HPDE6-E6E7 (cell line): Measurements from ENCODE around the gene SPDEF.
A peak's percentile ranks its signal among the peaks of the same experiment; 100 is the strongest.

ENCODE experiments used
- DNase-seq: peaks from one replicate; pipeline ENCODE4 v3.0.0; 2011; ENCODE audit warnings: missing footprints; ENCODE audit errors: extremely low spot score

SPDEF gene

DNA sequence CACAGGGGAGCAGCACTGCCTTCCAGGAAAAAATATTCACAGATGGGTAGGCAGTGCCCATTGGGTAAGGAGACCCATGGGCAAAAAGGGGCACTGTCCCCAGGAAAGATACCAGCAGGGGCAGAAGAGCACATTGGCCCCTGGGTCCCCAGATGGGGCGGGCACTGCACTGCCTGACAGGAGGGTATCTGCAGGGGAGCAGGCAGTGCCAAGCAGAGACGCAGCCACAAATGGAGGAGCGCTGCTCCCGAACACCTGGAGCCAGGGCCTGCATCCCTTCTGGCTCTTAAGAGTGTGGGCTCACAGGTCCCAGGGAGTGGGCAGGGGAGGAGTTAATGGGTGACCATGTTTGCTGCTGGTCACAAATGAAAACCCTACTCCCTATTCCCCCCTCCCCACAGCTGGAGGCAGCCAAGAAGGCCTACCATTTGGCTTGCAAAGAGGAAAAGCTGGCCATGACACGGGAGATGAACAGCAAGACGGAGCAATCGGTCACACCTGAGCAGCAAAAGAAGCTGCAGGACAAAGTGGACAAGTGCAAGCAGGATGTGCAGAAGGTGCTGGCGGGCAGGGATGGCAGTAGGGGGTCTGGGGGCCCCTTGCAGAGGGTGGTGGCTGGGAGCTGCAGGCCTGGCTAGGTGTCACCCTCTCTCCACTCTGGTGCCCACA lies 27.0 kb downstream of the SPDEF start:
- no peak for DNase-seq

DNA sequence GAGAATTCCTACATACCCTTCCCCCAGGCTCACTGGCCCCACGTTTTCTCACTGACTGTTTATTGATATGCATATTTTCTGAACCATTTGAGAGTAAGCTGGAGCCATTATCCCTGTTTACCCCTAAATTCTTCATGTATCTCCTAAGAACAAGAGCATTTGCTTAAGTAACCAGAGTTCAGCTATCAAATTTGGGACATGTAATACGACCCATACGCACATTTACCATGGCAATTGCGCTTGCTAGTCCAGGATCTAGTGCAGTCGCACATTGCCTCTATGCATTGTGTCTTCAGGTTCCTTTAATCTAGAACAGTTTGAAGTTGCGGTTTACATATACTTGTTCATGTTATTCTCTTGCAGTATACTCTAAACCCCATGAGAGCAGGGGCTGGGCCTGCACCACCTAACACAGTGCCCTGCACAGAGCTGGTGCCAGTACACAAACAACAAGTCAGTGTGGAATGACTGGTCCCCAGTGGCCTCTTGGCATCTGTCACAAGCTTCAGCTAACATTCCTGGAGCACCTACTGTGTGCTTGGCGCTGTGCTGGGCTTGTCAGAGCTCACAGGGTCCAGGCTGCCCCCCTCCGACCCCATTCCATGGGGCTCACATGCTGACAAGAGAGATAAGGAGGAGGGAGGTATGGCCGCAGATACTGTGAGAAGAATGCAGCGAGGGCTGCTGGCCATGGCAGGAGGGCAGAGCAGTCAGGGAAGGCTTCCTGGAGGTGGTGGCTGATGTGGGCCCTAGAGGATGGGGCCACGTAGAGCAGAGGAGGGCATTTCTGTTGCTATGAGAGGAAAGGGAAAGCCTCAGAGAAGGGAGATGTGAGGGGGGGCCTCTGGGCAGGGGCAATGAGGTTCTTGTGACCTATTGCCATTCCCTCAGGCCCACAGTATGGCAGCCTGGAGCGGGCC lies 28.1 kb downstream of the SPDEF start:
- DNase-seq: no peak

DNA sequence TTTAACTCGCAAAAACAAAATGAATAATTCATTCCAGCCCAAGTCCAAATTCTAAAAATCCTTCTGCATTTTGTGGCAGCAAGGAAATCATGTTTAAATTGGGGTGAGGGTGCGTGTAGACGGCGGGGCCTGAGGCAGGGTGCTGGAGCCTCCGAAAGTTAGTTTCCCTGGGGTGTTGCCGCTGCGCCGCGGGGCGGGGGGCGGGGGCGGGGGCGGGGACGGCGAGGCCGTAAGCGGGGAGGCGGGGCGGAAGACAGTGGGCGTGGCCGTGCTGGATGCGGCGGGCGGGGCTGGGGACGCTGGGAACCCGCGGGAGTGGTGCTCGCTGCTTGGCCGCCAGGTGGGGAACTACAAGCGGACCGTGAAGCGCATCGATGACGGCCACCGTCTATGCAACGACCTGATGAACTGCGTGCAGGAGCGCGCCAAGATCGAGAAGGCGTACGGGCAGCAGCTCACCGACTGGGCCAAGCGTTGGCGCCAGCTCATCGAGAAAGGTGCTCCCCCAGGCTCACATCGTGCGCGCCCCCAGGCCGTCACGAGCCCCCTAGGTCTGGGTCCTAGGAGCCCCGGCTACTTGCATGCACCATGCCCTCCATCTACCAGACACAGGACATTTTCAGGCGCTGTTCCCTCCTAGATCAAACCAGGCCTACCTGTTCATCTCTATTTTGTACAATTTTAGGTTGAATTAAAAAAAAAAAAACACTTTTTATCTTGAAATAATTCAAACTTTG lies 29.0 kb downstream of the SPDEF start:
- DNase-seq: peak; percentile 93

DNA sequence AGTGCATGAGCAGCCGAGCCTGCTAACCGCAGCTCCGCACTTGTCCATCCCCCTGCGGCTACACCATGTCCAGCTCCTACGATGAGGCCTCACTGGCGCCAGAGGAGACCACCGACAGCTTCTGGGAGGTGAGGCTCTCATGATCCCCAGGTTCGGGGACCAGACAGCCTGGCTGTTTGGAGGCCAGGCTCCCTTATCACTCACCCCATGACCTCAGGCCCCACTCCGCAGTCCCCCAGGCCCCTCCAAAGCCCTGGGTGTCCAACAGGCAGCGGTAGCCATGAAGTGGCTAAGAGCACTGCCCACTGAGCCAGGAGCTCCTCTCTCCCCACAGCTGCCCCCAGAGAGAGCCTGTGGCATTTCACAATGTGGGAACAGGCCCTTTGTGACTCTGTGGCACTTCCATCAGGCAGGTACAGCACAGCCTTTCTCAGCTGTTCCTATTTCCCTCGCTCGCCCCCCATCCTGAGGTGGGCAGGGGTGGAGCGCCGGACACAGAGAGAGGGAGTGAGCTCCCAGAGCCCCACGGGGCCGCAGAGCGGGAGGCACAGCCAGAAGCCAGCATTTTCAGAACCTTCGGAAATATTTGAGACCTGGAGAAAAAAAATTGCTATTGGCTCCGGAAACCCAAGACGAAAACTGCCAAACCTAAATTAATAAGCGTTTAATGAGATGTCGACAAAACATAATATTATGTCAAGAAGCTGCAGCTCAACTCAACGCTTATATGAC lies 29.7 kb downstream of the SPDEF start:
- DNase-seq: no peak

DNA sequence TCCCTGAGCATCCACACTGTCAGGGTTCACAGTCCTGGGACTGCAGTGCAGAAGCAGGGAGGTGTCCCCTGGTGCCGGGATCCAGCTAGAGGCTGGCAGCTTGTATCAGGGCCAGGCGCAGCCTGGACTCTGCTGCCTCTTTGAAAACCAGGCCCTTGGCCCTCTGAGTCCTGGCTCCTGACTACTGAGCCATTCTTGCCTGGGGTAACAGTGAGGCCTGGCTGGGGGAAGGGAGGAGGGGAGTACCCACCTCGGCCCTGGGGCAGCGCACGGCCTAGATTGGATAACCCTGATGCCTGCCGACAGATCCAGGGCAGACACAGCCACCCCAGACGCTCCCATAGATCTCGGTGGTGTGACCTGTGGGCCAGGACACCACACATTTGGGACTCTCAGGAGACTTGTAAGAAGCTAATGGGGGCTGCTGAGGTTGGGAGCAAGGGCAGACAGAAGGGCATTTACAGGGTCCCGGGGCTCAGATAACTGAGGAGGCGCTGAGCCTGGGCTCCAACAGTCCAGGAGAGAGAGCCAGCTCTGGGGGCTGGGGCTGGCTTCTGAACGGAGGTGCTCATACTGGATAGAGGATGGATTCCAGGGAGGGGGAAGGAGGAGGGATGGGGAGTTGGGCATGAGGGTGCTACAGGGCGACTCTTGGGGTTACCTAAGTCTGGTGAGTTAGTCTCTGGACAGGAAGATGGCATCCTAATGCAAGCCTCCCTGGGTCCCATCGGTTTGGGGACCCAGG lies 30.5 kb downstream of the SPDEF start:
- no peak for DNase-seq

DNA sequence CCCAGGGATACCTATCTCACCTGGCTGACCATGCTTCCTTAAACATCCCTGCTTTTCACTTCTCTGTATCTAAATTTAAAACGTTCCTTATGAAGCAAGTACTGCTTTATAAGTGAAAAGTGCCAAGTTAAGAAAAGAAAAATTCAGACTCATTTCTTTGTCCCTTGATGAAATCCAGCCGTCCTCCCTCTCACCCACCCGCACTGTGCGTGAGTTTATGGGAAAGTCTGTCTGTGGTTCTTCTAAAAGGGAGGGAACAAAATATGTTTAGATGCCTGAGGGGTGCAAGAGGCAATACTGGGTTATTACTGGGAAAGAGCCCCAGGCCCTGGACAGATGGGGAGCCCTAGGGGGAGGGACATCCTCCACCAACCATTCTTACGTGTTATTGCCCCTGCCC lies 31.2 kb downstream of the SPDEF start:
- no peak for DNase-seq

DNA sequence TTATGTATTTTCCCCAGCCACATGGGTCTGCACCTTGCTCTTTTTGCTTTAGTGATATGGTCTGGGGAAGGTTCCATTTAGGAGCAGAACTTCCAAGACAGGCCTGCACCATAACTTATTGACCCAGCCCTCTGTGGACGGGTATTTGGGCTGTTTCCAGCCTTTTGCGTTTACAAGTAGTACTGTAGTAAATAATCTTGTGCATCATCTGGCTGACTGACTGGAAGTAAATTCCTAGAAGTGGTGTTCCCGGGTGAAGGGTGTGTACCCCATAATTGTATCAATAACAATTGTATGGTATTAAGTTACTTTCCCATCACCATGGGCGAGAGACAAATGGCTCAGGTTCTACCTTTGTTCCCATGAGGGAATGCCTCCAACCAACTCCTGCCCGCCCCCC lies 31.6 kb downstream of the SPDEF start:
- no peak for DNase-seq

DNA sequence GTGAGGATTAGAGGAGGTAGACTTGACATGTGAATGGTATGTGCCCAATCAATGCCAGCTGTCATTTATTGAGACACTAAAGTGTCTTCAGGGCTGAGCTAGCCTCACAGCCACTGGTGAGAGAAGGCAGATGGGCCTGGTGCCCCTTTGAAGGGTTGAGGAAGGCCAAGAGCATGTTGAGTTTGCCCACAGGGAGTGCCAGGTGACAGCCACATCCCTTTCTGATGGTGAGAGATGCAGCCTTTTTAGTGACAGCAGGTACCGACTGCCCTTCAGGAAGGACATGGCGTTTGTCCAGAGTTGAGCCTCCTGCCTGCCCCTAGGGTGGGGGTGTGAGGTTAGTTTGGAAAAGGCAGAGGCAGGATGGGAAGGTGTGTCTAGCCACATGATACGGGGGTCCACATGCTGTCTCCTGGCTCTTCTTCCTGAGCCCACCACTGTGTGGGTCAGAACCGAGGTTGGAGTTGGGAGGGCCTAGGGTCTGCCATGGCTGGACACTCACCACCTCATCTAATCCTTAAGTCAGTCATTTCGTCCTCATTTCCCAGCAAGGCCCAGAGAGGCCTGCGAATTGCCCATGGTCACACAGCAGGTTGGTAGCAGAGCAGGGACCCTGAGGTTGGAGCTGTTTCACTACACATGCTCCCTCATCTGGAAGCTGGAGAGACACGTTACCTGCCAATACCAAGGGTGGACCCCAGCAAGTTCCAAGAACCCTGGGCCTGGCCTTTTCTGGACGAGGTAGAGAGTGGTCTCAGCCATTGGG lies 32.5 kb downstream of the SPDEF start:
- DNase-seq: no peak

DNA sequence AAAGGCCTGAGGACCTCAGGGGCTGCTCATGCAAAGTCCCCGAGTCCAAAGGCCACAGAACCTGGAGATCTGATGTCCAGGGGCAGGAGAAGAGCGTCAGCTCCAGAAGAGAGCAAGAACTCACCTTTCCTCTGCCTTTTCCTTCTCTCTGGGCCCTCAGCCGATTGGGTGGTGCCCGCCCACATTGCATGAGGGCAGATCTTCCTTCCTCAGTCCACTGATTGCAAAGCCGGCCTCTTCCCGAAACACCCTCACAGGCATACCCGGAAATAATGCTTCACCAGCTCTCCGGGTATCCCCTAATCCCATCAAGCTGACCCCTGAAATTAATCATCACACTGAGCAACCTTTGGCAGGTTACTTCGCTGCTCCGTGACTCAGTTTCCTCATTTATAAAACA lies 33.4 kb downstream of the SPDEF start:
- no peak for DNase-seq

DNA sequence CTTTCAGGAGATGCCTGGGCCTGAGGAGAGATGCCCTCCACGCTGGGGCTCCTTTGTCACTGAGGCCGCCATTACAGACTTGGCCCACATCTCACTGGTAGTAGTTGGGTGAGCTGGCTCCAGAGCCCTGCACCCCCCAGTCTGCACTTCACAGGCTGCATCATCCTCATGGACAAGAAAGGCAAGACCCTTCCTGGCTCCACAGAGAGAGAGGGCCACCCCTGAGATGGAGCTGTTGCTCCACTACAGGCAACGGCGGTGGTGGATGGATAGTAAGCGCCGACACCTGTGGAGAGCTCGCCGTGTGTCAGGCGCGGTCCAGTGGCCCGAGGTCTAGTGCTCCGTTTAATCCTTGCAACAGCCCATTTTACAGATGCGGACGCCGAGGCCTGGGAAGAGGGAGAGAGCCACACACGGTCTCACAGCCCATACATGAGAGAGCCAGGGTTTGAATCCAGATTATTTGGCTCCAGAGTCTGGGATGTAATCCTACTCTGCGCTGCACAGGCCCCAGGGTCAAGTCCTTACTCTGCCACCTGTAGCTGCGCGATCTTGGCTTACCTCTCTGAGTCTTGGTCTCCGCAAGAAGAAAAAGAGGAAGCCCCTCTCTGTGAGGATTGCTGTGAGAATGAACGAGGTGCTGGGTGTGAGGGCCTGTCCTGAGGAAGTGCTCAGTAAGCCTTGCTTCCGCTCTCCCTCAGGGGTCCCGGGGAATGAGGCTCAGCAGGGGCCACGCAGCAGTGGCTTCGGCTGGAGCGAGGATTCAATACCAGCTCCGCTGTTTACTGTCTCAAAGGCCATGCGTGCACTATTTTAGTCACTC lies 34.5 kb downstream of the SPDEF start:
- no peak for DNase-seq

DNA sequence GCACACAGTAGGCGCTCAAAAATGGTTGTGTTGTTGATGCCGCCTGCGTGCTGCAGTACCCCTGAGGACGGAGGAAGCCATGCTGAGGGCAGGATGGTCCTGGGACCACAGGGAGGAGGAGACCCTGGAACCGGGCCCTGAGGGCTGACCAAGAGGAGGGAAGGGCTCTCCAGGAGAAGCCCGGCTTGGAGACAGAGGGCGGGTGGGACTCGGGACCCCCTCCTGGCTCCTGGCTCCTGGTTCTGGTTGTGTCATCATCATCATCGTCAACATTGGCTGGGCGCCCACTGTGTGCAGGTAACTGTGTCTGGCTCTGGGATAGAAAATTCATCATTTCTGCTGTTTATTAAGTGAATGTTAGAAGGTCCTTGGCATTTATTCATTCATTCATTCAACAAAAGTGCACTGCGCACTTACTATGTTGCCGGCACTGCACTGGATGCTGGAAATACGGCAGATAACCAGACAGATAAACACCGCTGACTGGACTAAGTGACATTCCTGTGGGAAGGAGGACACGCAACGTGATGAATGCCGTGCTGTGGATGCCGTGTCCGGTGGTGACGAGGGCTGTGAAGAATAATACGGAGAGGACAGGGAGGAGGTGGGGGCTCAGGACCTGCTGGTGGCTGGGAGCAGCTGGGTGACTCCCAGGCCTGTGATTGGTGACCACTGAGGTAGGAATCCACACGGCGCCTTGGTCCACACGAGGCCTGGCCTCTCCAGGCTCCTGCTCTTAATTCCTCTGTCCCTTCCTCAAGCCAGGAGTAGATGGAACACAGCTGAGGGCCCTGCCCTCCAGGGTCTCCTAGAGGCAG lies 35.3 kb downstream of the SPDEF start:
- DNase-seq: no peak

DNA sequence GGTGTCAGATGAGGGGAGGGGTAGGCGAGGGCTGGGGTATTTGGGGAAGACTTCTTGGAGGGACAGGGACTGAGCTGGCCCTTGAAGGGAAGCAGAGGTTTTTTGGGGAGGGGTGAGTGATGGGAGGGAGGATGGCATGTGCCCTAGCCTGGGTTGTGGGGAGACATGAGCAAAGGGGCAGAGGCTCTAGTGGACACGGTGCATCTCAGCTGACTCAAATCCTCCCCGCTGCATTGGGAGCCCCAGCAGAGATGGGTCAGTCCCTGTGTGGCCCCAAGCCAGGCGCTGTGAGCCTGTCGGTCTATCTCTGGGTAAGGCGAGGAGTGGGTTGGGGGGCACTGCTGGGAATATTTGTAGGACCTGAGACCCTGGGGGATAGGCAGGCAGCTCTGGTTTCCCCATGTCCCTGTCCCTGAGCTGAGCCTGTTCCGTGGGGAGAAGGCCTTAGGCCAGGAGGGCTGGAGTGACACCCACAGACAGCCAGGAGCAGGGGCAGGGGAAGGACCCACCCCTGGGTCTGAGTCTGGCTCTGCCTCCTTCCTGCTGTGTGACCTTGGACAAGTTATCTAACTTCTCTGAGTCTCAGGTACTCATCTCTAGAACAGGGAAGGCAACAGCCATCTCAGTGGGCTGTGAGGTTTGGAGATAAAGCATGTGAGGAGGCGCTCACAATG lies 36.0 kb downstream of the SPDEF start:
- no peak for DNase-seq

DNA sequence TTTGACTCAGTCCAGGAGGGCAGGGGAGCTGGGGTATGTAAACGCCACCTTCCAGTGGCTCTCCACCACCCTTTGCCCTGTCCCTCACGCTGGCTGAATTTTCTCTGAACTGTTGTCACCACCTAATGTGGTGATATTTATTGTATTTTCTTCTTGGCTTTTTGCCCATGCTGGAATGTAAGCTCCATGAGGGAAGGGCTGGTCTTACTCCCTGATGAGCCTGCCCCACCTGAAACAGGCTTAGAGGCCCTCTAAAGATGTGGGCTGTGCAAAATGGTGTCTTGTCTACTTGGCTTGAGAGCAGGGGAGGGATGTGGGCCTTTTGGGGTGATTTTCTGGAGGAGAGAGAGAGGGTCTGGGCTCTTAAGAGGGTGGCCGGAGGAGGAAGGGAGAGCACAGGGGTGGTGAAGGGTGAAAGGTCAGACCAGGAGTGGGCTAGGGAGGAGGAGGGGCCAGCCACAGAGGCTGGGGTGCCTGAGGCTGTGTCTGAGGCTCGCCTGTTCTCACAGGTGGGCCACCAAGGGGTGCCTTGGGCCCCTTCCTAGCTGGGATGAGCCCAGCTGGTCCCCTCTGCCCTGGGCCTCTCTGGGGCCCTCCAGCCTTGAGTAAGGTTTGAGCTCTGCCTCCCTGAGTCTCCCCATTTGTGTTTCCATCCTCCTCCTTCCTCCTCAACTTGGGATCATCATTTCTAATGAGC lies 37.3 kb downstream of the SPDEF start:
- DNase-seq: no peak

DNA sequence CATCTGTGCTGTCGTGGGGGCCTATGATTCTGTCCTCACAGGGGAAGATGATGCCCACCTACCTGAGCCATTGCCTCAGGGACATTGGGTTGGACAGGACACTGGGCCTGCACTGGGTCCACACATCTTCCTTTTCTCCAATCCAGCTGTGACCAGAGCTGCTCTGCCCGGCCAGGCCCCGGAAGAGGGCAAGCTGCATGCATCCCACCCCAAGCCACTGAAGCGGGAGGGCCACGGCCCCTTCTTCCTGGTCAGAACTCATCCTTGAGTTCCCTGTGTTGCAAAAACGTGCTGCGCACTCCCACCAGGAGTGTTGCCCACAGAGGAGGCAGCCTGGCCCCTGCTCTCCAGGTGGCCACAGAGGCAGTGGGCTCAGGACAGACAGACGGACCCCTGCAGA lies 38.2 kb downstream of the SPDEF start:
- no peak for DNase-seq

DNA sequence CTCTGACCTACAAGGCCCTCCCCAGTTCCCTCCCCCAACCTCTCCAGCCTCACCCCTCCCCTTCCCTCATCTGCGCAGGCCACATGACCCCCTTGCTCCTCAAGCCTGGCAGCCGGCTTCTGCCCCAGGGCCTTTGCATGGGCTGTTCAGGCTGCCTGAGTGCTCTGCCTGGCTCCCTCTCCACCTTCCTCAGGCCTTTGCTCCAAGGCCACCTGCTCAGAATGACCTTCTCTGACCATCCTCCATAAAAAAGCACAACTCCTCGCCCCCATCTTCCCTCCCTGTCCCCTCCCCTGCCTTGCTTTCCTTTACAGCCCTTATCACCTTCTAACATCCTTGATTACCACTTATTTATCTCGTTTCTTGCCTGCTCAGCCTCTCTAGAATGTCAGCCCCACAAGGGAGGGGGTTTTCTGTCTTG lies 38.7 kb downstream of the SPDEF start:
- DNase-seq: no peak

DNA sequence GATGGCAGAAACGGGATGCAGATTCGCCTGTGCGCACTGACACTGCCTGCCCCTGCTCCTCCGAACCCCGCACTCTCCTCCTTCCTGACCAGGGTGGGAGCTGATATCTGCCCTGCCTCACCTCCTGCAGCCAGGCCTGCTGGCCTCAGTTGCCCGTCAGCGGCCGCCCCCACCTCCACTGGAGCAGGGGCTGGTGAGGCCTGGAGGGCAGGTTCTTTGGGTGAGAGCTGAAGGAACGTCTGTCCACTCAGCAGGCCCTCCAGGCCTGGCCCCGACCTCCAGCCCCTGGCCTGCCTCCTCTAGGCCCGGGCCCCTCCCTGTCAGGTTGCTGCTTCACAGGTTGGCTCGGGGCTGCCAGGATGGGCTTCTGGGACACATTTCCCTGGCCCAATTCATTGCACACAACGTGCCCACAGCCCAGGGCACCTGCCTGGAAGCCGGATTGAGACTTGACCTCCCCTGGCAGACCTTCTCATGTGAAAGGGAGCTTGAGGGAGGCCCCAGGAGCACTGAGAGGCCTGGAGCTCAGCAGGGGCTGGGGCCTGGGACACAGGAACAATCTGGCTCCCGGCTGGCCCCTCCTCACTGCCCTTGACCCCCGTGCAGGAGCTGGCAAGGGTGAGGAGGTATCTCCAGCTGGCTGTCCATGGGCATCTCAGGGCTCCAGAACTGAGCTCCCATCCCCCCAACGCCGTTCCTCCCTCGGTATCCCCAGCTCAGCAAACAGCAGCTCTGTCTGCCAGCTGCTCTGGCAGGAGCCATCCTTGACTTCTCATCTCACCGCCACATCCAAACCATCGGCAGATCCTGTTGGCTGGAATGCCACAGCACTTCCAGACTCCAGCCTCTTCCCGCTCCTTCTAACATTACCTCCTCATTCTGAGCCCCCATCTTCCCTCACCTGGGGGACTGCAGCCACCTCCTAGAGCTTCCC lies 39.5 kb downstream of the SPDEF start:
- no peak for DNase-seq
